Activated CD4-positive, alpha-beta T cell treated with anti-CD3 and anti-CD28 coated beads, Interleukin-2, Interleukin-6, amounts not matched to agents 100 ng/mL and 50 ng/mL, durations not matched to agents 16 hours and 8 hours (primary cell): ENCODE measurements around the gene UBE2J2.

Source experiments
- DNase-seq: peaks from one replicate; pipeline ENCODE4 v3.0.0-alpha.2; 2020

UBE2J2 gene

GRCh38 chr1:1309251-1310108, 35.8 kb upstream of the UBE2J2 start:
- peak; percentile 32 for DNase-seq

DNA sequence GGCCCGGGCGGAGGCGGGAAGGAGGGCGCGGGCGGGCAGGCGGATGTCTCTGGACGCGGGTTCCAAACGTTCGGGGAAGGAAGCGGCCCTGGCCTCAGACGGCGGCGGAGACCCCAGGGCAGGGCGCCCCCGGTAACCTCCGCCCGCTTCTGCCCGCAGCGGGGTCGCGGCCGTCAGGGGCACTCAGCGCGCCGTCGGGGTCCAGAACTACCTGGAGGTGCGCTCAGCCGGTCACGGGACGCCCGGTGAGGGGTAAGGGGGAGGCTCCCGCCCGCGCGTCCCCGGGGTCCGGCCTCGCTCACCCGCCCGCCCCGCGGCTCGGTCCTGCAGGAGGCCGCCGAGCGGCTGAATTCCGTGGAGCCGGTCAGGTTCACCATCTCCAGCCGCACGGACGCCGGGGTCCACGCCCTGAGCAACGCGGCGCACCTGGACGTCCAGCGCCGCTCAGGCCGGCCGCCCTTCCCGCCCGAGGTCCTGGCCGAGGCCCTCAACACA, 35.1 kb upstream of the UBE2J2 start:
- no peak for DNase-seq

DNA sequence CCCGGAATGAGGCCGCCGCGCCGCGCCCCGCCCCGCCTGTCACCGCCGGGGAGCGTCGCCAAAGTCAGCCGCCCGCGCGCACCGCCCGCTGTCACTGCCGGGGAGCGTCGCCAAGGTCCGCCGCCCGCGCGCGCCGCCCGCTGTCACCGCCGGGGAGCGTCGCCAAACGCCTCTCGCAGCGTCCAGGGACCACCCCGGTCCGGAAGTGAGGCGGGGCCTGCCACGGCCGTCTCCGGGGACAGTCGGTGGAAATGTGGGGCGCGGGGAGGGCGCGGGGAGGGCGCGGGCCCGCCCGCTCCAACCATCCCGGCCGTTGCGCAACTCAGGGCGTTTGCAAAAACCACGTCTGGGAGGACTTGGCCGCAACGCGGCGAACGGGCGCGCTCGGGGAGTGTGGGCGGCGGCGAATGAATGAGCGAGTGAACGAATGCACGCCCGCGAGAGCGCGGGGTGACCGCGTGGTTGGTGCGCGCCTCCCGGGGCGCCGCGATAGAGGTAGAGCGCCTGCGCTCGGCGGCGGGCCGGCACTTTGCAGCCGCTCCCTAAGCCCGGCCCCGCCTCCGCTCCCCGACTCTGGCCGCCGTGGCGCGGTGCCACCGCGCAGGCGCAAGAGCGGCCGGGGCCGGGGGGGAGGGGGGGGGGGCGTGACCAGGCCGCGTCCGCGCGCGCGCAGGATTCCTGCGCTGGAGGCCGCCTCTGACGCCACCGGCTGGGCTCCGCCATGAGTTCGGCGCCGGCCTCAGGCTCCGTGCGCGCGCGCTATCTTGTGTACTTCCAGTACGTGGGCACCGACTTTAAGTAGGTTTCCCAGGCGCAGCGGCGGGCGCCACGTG, 34.5 kb upstream of the UBE2J2 start, which contains the start of the genes ACAP3 and PUSL1:
Gene ACAP3 (minus strand): TSS at position 8 of the 833 bp plus-strand sequence. CDS start 115 bp downstream, outside the sequence.
Gene PUSL1 (plus strand): TSS at position 675 of the 833 bp plus-strand sequence. CDS start 47 bp downstream, at position 722.
- peak; percentile 90 for DNase-seq

DNA sequence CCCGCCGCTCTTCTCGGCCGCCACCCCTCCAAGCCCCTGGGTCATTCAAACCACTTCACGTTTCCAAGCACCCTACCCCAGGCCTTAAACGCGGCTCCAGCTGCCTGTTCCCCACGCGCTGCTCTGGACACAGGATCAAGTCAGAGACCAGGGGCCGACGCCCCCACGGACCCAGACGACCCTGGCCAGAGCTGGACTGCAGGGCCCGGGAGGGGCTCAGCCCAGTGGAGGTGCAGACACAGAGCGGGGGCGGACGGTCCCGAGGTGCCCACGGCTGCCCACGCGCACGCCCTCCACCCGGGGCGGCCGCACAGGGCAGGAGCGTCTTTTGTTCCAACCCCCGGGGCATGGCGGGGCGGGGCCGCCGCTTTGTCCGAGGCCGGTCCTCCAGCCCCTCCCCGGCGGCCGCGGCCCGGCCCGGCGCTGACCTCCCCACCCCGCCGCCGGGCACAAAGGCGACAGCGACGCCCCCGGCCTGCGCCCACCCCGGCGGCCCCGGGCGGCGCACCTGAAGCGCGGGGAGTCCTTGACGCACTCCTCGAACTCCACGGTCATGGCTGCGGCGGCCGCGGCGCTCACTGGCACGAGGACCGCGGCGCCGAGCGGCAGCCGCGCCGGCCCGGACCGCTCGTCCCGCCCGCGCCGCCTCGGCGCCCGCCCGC, 33.7 kb upstream of the UBE2J2 start:
- no peak for DNase-seq

- DNase-seq, result no peak
These were observed 33.1 kb upstream of the UBE2J2 start for GRCh38 chr1:1306661-1307260.

DNA sequence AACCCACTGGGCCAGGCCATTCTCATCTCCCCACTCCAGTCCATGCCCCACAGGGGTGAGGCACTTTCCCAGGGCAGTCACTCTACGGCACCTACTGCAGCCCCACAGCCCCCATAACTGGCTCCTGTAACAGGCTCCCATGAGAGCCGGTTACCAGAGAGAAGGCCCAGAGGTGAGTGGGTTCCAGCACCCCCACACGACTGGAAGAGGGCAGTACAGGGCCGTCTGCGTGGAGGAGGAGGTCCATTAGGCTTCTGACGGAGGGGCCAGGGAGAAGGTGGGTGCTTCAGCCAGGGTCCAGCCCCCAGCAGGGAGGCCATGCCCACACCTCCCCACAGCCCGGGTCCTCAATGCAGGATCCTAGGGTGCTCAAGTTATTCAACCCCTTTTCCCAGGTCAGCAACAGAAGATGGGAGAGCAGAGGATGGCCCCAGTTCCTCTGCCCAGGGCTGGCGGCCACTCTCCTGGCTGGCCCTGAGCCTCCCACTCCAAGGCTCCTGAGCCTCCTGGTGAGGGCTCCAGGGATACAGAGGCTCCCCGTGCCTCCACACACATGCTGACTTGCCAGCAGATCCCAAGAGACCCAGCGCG, 32.5 kb upstream of the UBE2J2 start:
- peak; percentile 36 for DNase-seq

DNA sequence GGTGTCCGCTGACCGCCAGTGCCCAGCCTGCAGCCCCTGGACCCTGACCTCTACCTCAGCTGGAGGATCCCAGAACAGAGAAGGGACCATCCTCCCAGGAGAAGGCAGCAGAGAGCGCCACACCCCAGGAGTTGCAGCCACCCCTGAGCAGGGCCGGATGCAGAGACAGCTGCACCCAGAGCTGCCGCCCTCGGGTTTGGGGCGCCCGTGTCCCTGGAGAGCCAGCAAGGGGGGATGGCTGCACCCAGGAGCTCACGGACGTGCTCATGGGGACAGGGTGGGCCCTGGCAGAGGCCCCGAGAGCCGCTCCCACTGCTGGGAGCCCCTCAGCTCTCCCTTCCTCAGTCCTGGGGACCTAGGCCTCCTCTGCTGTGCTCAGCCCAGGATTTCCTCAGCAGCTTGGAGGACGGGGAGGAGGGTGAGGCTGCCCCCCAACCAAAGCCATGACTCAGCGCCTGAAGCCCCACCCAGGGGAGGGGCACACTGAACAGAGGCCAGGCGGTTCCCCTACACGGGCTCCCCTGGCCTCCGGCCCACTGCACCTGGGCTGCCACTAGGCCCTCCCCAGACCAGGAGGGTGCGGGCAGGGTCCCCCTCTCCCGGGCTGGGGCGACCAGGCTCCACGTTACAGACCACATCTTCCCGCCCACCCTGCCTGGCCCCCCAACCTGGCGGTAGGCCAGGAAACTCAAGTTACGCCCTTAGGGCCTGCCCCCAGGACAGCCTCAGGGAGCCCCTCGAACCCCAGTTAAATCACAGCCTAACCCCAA, 31.8 kb upstream of the UBE2J2 start:
- peak; percentile 67 for DNase-seq

DNA sequence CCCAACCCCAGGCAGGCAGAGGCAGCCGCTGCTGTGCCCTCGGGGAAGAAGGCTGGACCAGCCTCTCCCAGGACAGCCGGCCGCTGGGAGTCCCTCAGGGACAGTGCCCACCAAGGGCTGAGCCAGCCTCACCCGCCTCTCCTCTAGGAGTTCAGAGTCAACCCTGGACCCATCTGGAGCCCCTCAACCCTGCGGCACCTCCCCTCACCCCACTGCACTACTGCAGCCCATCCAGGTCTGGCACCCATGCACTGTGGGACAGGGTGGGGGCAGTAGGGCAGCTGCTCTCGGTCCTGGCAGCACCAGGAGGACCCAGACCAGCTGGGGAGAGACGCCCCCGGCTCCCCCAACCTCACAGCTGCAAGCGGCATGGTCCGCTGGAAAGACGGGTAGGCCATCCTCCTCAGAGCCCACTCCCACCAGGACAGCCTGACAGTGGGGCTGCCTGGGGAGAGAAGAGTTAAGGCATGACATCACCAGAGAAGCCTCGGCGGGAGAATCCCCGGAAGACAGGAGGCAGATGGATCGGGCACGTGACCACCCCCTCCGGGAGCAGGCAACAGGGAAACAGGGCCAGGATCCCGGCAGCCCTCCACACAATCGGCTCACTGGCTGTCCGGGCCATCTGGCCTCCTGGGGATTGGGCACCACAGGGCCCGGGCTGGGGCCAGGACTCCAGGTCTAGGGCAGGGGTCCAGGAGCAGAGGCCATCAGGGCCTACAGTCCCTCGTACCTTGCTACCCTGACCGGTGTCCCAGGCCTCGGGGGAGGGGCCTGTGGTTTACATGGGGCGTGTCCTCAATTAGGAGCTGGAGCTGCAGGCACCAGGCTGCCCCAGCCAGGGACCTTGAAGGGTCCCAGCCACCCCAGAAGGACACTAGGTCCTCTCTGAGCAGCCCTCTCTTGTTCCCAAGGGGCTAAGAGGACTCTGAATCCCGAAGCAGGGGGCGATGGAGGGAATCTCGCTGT, 31.0 kb upstream of the UBE2J2 start:
- DNase-seq, result no peak

- DNase-seq, result no peak
These were observed 30.1 kb upstream of the UBE2J2 start for GRCh38 chr1:1303736-1304135.

- DNase-seq, result no peak
These were observed 29.4 kb upstream of the UBE2J2 start for GRCh38 chr1:1302951-1303509.

DNA sequence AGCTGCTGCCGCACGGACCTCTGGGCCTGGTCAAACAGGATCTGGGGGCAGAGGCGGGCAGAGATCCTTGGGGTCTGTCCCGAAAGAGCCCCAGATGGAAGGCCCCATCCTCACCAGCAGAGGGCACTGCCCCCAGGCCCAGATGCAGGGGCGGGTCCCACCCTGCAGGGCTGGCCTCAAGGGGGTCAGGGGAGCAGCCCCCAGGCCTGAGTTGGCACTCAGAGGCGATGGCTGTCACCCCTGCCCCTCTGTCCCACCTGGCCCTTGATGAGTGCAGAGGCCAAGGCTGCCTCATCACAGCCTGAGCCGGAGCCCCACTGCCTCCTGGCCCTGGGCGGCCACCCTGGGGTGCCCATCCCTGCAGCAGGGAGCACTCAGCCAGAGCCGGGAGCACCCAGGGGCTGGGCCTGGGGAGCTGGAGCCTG, 28.4 kb upstream of the UBE2J2 start:
- DNase-seq, result peak; percentile 25

DNA sequence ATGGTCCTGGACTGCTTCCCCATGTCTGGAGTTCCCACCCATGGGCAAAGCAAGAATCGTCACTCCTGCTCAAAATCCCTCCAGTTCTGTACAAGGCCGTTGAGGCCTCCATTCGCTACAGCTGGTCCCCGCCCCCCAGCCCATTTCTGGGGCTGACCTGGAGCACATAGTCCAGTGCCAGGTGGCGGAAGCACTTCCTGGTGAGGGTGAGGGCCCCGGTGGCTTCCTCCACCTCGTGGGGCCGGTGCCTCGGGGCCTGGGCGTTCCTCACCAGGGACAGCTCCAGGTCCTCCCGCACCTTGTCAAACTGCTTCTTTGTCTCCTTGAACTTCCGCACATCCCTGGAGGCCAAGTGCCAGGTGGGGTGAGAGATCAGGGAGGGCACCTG, 26.7 kb upstream of the UBE2J2 start:
- DNase-seq, result no peak

DNA sequence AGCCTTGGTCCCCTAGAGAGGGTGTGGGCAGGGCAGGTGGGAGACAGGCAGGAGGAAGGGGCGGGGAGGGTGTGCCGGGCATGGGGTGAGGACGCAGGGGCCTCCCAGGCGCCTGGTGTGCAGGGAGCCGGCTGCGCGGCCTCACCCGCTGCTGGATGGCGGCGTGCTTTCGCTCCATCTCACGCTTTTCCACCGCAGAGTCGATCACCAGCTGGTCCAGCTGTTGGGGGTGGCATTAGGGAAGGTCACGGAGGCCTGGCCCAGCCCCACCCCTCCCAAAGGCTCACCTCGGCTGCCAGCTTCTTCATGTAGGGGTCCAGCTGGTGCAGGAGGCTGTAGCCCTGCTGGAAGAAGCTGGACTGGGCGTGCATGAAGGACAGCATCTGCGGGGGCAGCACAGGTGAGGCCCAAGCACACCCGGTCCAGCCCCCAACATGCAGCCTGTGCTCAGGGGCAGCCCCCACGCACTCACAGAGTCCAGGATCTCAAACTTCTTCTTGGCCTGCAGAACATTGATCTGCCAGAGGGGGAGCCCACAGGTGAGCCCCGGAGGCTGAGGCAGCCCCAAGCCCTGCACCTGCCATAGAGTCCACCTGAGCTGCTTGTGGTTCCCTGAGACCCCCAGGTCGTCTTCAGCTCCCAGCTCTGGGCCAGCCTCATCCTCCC, 26.2 kb upstream of the UBE2J2 start:
- DNase-seq, result peak; percentile 37

- no peak for DNase-seq
These were observed 25.4 kb upstream of the UBE2J2 start for GRCh38 chr1:1298861-1299685.

DNA sequence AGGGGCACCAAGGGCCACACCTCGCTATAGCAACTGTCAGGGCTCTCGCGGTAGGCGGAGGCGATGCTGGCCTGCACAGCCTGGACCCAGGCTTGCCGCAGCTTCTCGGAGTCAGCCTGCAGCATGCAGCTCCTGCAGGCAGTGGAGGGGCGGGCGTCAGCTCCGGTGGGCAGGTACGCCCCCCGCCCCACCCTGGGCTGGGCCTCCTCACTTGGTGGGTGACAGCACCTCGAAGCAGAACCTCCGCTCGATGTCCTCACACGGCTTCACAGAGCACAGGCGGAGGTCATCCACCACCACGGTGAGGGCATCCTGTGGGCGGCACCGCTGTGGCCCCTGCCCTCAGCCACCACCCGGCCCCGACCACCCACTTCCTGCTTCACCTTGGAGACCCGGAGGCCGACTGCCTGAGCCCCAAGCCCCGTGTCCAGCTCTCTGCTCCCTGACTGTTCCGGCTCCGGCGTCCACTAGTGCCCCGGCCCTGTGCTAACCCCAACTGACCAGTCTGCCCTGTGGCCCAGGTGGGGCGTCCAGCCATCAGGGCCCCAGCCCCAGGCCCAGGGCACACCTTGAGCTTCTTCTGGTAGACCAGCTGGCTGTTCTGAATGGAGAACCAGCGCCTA, 24.3 kb upstream of the UBE2J2 start:
- DNase-seq, result no peak

GRCh38 chr1:1296070-1297061, 22.7 kb upstream of the UBE2J2 start:
- no peak for DNase-seq
